NCI-H128 (cell line): ENCODE data around the gene KRT37.

Experiments used
- DNase-seq: peaks from one replicate; lab custom pipeline; 2025; ENCODE audit not compliant: unreplicated experiment; lab: John Stamatoyannopoulos, UW

The KRT37 gene

DNA sequence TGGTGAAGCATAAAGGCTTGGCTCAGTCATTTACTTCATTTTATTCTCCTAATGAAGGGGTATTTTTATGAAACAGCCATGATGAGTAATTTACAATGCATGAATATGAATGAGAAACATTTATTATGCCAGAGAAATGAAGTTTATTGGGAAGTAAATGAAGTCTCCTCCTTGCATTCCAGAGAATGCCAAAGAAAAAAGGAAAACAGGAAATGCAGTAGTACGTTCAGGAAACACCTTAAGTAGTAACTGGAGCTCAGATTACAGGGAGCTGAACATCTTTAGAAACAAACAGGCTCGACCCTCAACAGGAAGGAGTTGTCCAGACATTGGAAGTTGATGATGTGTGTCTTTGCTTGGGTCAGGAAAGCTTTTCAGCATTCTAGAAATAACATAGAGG is 46.8 kb downstream of the KRT37 start:
- no peak for DNase-seq
